Measurements from ENCODE around the gene GALR1.

GALR1 gene

DNA sequence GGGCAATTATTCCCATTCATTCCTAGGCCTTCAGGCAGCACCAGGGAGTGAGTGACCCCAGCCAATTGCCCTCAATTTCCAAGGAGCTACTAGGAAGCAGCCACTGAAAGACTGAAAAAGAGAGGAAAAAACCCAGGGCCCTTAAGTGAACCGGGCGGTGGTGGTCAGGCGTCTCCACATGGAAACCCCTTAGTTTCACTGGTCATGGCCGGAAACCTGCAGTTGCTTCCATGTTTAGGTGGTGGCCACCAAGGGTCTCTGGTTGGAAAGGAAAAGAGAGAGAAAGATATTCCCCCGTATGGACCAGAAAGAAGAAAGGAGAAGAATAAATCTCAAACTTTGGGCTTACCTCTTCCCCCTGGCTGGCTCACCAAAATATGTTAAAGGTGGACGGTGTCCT, 64.9 kb downstream of the GALR1 start:
- no peak for TF ChIP-seq POU2F2 (IDR thresholded peaks at IDR 0.05; ENCODE audit: low read depth, low read length)
- TF ChIP-seq PAX5 (IDR thresholded peaks at IDR 0.05; ENCODE audit: insufficient read depth, low read length, severe bottlenecking) = no peak
- no peak for TF ChIP-seq TAF1 (IDR thresholded peaks at IDR 0.05; ENCODE audit: low read depth, low read length)
- no peak for TF ChIP-seq POLR2A (IDR thresholded peaks at IDR 0.05; ENCODE audit: low read depth, low read length)
- no peak for TF ChIP-seq POLR2AphosphoS5 (IDR thresholded peaks at IDR 0.05; ENCODE audit: low read depth, low read length)
- no peak for TF ChIP-seq SPI1 (IDR thresholded peaks at IDR 0.05; ENCODE audit: low read depth, low read length)
- DNase-seq (ENCODE audit: insufficient read length, low spot score) (no peak), FAIRE-seq (no peak)

DNA sequence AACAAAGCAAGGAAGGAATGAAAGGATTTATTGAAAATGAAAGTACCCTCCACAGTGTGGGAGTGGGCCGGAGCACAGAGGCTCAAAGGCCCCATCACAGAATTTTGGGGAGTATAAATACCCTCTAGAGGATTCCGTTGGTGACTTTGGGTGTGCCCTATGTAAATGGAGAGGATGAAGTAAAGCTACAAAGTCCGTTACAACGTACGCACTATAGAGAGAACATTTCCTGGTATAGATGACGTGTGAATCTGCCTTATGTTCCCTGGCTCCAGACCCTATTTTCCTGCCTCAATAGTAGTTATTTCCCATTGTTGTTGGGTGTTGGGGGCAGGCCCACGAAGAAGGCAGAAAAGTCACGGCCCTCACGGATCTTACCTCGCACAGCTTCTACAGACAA, 65.3 kb downstream of the GALR1 start:
- DNase-seq (ENCODE audit: insufficient read length, low spot score) (no peak), FAIRE-seq (no peak)
- no peak for TF ChIP-seq PAX5 (IDR thresholded peaks at IDR 0.05; ENCODE audit: insufficient read depth, low read length, severe bottlenecking)
- no peak for TF ChIP-seq TAF1 (IDR thresholded peaks at IDR 0.05; ENCODE audit: low read depth, low read length)
- TF ChIP-seq POLR2AphosphoS5 (IDR thresholded peaks at IDR 0.05; ENCODE audit: low read depth, low read length) = no peak
- TF ChIP-seq POU2F2 (IDR thresholded peaks at IDR 0.05; ENCODE audit: low read depth, low read length) = no peak
- TF ChIP-seq POLR2A (IDR thresholded peaks at IDR 0.05; ENCODE audit: low read depth, low read length) = no peak
- TF ChIP-seq SPI1 (IDR thresholded peaks at IDR 0.05; ENCODE audit: low read depth, low read length) = no peak

DNA sequence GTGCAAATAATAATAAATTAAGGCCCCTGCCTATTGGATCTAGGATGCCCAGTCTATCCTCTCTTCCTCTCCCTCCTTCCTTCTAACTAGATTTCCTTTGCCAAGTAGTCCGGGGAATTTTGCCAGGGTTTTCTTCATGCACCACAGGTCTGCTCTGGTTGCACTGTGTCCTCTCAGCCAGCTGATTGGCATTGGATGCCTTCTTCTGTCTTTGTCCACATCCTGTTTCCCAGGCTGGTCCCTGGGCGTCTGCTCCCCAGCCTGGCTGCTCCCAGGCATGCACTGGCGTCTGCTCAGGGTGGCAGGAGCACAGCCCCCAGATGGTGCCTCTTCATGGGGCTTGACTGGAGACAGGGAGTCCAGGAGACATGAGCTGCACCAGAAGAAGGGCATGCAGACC, 66.4 kb downstream of the GALR1 start:
- TF ChIP-seq POLR2A (IDR thresholded peaks at IDR 0.05; ENCODE audit: low read depth, low read length) (no peak), POLR2AphosphoS5 (IDR thresholded peaks at IDR 0.05; ENCODE audit: low read depth, low read length) (no peak), TAF1 (IDR thresholded peaks at IDR 0.05; ENCODE audit: low read depth, low read length) (no peak)
- DNase-seq (ENCODE audit: insufficient read length, low spot score) = no peak
- FAIRE-seq = no peak

DNA sequence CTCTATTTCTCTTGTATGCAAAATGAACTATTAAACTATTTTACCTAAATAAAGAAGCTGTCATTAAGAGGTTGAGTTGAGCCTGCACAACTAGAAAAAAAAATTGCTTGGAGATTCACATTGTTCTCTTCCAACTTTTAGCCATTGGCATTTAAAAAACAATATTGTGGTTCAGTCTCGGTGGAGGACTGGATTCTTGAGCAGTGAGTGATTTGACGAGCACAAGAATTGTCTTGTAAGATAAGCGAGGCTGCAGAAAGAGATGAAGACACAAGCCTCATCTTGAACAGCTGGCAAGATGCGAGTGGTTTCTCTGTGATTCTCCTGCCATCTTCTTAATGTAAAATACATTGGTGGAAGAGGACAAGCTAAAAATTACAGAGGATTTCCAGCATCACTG, 67.0 kb downstream of the GALR1 start:
- FAIRE-seq = no peak

DNA sequence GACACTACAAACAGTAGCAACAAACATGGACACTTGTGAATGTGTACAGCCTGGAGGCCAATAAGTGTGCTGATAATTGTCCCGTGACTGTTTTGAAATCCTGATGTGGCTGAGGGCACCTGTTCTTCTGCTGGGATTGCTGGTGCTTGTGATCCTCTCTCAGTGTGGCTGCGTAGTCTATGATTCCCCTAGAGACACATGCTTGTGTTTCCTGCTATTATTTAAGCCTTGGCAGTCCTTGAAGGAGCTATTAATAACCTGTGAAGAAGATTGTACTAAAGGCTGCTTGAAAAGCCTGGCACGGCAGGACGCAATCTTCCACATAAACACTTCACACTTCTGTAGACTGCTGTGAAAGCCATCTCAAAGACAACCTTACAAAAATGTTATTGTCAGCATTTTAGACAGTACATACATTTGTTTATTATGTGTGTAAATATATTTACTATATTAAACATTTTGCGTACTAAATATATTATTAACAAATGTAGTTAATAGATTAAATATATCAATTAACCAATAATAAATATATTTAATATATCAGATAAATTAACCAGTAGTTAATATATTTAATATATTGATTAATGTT, 71.4 kb downstream of the GALR1 start:
- FAIRE-seq = no peak
- DNase-seq (ENCODE audit: insufficient read length, low spot score) = no peak

More for the DNA sequence above, 67.0 kb downstream of the GALR1 start:
- TF ChIP-seq TAF1 (IDR thresholded peaks at IDR 0.05; ENCODE audit: low read depth, low read length) (no peak), POLR2A (IDR thresholded peaks at IDR 0.05; ENCODE audit: low read depth, low read length) (no peak), POLR2AphosphoS5 (IDR thresholded peaks at IDR 0.05; ENCODE audit: low read depth, low read length) (no peak), SPI1 (IDR thresholded peaks at IDR 0.05; ENCODE audit: low read depth, low read length) (no peak), PAX5 (IDR thresholded peaks at IDR 0.05; ENCODE audit: insufficient read depth, low read length, severe bottlenecking) (no peak), POU2F2 (IDR thresholded peaks at IDR 0.05; ENCODE audit: low read depth, low read length) (no peak)
- DNase-seq (ENCODE audit: insufficient read length, low spot score) = no peak

GRCh38 chr18:77321823-77322805, 72.5 kb downstream of the GALR1 start:
- TF ChIP-seq POLR2A (IDR thresholded peaks at IDR 0.05; ENCODE audit: low read depth, low read length) (no peak), POU2F2 (IDR thresholded peaks at IDR 0.05; ENCODE audit: low read depth, low read length) (no peak), SPI1 (IDR thresholded peaks at IDR 0.05; ENCODE audit: low read depth, low read length) (no peak), TAF1 (IDR thresholded peaks at IDR 0.05; ENCODE audit: low read depth, low read length) (no peak), PAX5 (IDR thresholded peaks at IDR 0.05; ENCODE audit: insufficient read depth, low read length, severe bottlenecking) (no peak), POLR2AphosphoS5 (IDR thresholded peaks at IDR 0.05; ENCODE audit: low read depth, low read length) (no peak)
- FAIRE-seq (no peak), DNase-seq (ENCODE audit: insufficient read length, low spot score) (no peak)

More for the DNA sequence above, 71.4 kb downstream of the GALR1 start:
- TF ChIP-seq TAF1 (IDR thresholded peaks at IDR 0.05; ENCODE audit: low read depth, low read length) (no peak), POLR2AphosphoS5 (IDR thresholded peaks at IDR 0.05; ENCODE audit: low read depth, low read length) (no peak), POLR2A (IDR thresholded peaks at IDR 0.05; ENCODE audit: low read depth, low read length) (no peak), POU2F2 (IDR thresholded peaks at IDR 0.05; ENCODE audit: low read depth, low read length) (no peak), PAX5 (IDR thresholded peaks at IDR 0.05; ENCODE audit: insufficient read depth, low read length, severe bottlenecking) (no peak)

GRCh38 chr18:77323640-77324299, 74.1 kb downstream of the GALR1 start:
- DNase-seq (ENCODE audit: insufficient read length, low spot score) (no peak), FAIRE-seq (no peak)
- no peak for TF ChIP-seq POLR2AphosphoS5 (IDR thresholded peaks at IDR 0.05; ENCODE audit: low read depth, low read length)
- no peak for TF ChIP-seq TAF1 (IDR thresholded peaks at IDR 0.05; ENCODE audit: low read depth, low read length)
- no peak for TF ChIP-seq POLR2A (IDR thresholded peaks at IDR 0.05; ENCODE audit: low read depth, low read length)
- no peak for TF ChIP-seq SPI1 (IDR thresholded peaks at IDR 0.05; ENCODE audit: low read depth, low read length)
- no peak for TF ChIP-seq PAX5 (IDR thresholded peaks at IDR 0.05; ENCODE audit: insufficient read depth, low read length, severe bottlenecking)
- no peak for TF ChIP-seq POU2F2 (IDR thresholded peaks at IDR 0.05; ENCODE audit: low read depth, low read length)

Measured in GM12891 (cell line).